Pancreas (tissue), 10 donors: ENCODE measurements around the gene TP53I11. TPM values are rescaled to one million over a fixed set of nuclear protein-coding genes. Genes with fewer than 3 reads are reported as not detected.

Experiments
- ATAC-seq, 4 donors: fragments of 200-7000 bp; cut with Tn5 transposase; one replicate each; pipeline versions ENCODE4 v1.8.0 to v1.9.1; 2020; ENCODE audit warnings: mild to moderate bottlenecking in 4 of 4, moderate library complexity in 4 of 4
- DNase-seq, 6 donors: peaks; one replicate each; pipeline ENCODE4 v3.0.0-alpha.2; 2020
- FAIRE-seq: peaks from 2 replicates; lab custom pipeline; 2012; peaks lifted over from hg19 to GRCh38; lab: Jason Lieb, UNC
- H3K27ac ChIP-seq, 4 donors: fragments of 200-600 bp; sonication (generic); 1 replicate in 3 of 4; 2 replicates in 1 of 4; pipeline versions ENCODE4 v1.5.0 to v1.8.0; 2020
- H3K27me3 ChIP-seq, 4 donors: fragments of 200-600 bp; one replicate each; pipeline ENCODE4 v1.8.0; 2021
- H3K36me3 ChIP-seq, 3 donors: fragments of 200-600 bp; sonication (generic) in 1 of 3; one replicate each; pipeline versions ENCODE4 v1.5.0 to v1.8.0; 2020 to 2021
- H3K4me1 ChIP-seq, 3 donors: fragments of 200-600 bp; one replicate each; pipeline ENCODE4 v1.8.0; 2021
- H3K4me3 ChIP-seq, 4 donors: fragments of 200-600 bp; sonication (generic) in 2 of 4; one replicate each; pipeline versions ENCODE4 v1.5.0 to v1.8.0; 2020 to 2021
- H3K9me3 ChIP-seq, 4 donors: fragments of 200-600 bp; one replicate each; pipeline ENCODE4 v1.8.0; 2021
- CTCF ChIP-seq, 4 donors: fragments of 200-600 bp; sonication (generic) in 3 of 4; IDR thresholded peaks; one replicate each; pipeline versions ENCODE4 v1.5.0 to v1.8.0; 2021; ENCODE audit warnings: antibody characterized with exemption in 4 of 4
- WGBS, 2 donors: extraction: QIAGEN DNeasy Blood & Tissue Kit; methylation state at CpG; one replicate each; pipeline ENCODE4 v1.1.7; 2013; 5-methylcytosine and 5-hydroxymethylcytosine counted together
- intact Hi-C, 3 donors: fragments of 100-400 bp; cut with DNase I; formaldehyde crosslinking; loops; one replicate each; pipeline versions ENCODE4 v1.11.1 to v1.14.2; 2022
- polyA plus RNA-seq, 2 donors: library from polyadenylated mRNA; stranded (reverse); fragments of 200-250 nt; gene quantifications; one replicate each; pipeline ENCODE4 v1.2.3, GENCODE V29; 2013
- total RNA-seq, 6 donors: library from RNA; stranded (reverse); fragmentation: NEBNext Ultra II Directional in 4 of 6; extraction: Animal tissue kit (Norgen Biotek cat#: 25700) in 4 of 6; gene quantifications; one replicate each; pipeline versions ENCODE4 v1.2.1 to v1.2.4, GENCODE V29; 2021 to 2023
- donor health status: healthy with polysubstance abuse.
- donor health status: DM: no; HTN: no; CAD: no; lungs with moderate emphysema.
- donor health status: DM: no; HTN: no; CAD: no.
- donor health status: control.
- donor health status: control.
- donor health status: Bipolar disorder and iron deficiency.
- donor health status: DM: yes; HTN: yes; CAD: no.
- donor health status: DM: no; HTN: no; CAD: no.
- donor health status: DM: no; HTN: no; CAD: no.
- donor health status: DM: yes; HTN: yes; CAD: no.

The TP53I11 gene
- total and polyA plus RNA-seq, 8 donors, result 18.8 to 40.2 (median 28.7) TPM

- intact Hi-C loops, result no loop called here
- H3K4me3 ChIP-seq, result no peak overlapping the region
- H3K27me3 ChIP-seq, result no peaks in the 10 kb centered on the region
- 94 to 97% methylated on average over 6 of the region's 6 CpGs for WGBS, 2 donors
- FAIRE-seq (no peak), DNase-seq (no peak), ATAC-seq (no peak)
- H3K4me1 ChIP-seq, result peaks cover 13 to 14% (median 14%) of the 10 kb centered on the region in 3 donors
- no peak overlapping the region for H3K27ac ChIP-seq
- no peaks in the 10 kb centered on the region for H3K36me3 ChIP-seq
- H3K9me3 ChIP-seq, result no peaks in the 10 kb centered on the region
- no peak for TF ChIP-seq CTCF (IDR thresholded peaks at IDR 0.05)
Observed at GRCh38 chr11:44985721-44986120, 35.0 kb upstream of the TP53I11 start.

- H3K27ac ChIP-seq, result no peak overlapping the region
- no peak overlapping the region for H3K4me3 ChIP-seq
- H3K27me3 ChIP-seq, result no peaks in the 10 kb centered on the region
- no peak for ATAC-seq
- DNase-seq, result no peak
- H3K4me1 ChIP-seq, result peaks cover 20 to 23% (median 21%) of the 10 kb centered on the region in 3 donors
- FAIRE-seq, result no peak
- no peaks in the 10 kb centered on the region for H3K9me3 ChIP-seq
- WGBS, 2 donors, result 60 to 71% methylated on average over 7 of the region's 7 CpGs
- H3K36me3 ChIP-seq, result no peaks in the 10 kb centered on the region
- intact Hi-C loops, result no loop called here
- TF ChIP-seq CTCF (IDR thresholded peaks at IDR 0.05), result no peak
Observed at GRCh38 chr11:44983786-44984185, 33.1 kb upstream of the TP53I11 start.

GRCh38 chr11:44982496-44983062, 31.9 kb upstream of the TP53I11 start:
- DNase-seq (peak in 1 of 6 donors; percentile 27), ATAC-seq (no peak), FAIRE-seq (no peak)
- Histone ChIP-seq H3K36me3 (no peaks in the 10 kb centered on the region), H3K27me3 (no peaks in the 10 kb centered on the region), H3K4me1 (peaks cover 27 to 35% (median 33%) of the 10 kb centered on the region in 3 donors), H3K9me3 (no peaks in the 10 kb centered on the region), H3K27ac (no peak overlapping the region), H3K4me3 (no peak overlapping the region)
- no peak for TF ChIP-seq CTCF (IDR thresholded peaks at IDR 0.05)
- intact Hi-C loops, result no loop called here
- WGBS, 2 donors, result 95 to 96% methylated on average over 8 of the region's 8 CpGs

- ATAC-seq, result no peak
- no peaks in the 10 kb centered on the region for H3K9me3 ChIP-seq
- H3K4me3 ChIP-seq, result no peak overlapping the region
- no peaks in the 10 kb centered on the region for H3K36me3 ChIP-seq
- peaks cover 38 to 49% (median 44%) of the 10 kb centered on the region in 3 donors for H3K4me1 ChIP-seq
- H3K27ac ChIP-seq, result peak overlapping the region; percentile 60 to 95 (median 88)
- FAIRE-seq, result no peak
- intact Hi-C loops, result no loop called here
- 72 to 77% methylated on average over 15 of the region's 15 CpGs for WGBS, 2 donors
- H3K27me3 ChIP-seq, result no peaks in the 10 kb centered on the region
- DNase-seq, result peak in 1 of 6 donors; percentile 48
- TF ChIP-seq CTCF (IDR thresholded peaks at IDR 0.05), result no peak
Observed at GRCh38 chr11:44980533-44981427, 30.1 kb upstream of the TP53I11 start.
